CD4-positive, alpha-beta T cell treated with Interleukin-4 for 1 hour (primary cell): ENCODE measurements around the gene RRM2.

Experiments used
- DNase-seq, 2 donors: peaks; one replicate each; pipeline ENCODE4 v3.0.0-alpha.2; 2020 to 2022

RRM2 gene

GRCh38 chr2:10159086-10159485 lies 36.5 kb downstream of the RRM2 start:
- DNase-seq, result no peak

- DNase-seq, result no peak
These were observed 37.1 kb downstream of the RRM2 start for GRCh38 chr2:10159581-10160131.

GRCh38 chr2:10160203-10160955 lies 37.8 kb downstream of the RRM2 start:
- DNase-seq, result no peak

DNA sequence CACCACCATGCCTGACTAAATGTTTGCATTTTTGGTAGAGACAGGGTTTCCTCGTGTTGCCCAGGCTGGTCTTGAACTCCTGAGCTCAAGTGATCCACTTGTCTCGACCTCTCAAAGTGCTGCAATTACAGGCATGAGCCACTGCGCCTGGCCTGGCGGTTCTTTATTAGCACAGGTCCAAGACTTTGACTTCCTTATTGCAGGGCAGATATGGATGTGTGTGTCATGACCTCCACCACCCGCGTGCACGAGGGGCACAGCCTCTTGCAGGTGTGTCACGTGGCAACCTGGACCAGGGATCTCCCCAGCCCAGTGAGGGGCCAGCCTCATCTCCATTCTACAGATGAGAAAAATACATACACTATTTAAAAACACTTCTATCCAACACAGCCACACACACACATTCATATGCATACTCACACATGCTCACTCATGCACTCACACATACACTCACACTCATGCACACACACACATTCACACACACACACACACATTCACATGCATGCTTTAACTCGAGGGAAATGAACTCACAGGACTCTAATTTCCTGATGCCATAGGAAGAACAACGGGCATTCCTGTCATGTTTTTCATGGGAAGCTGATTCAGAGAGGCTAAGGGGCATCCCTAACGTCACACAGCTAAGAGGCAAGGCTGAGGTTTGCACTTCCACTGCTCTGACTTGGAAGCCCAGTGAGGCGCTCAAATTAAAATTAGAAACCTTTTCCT lies 38.8 kb downstream of the RRM2 start:
- DNase-seq, result no peak

DNA sequence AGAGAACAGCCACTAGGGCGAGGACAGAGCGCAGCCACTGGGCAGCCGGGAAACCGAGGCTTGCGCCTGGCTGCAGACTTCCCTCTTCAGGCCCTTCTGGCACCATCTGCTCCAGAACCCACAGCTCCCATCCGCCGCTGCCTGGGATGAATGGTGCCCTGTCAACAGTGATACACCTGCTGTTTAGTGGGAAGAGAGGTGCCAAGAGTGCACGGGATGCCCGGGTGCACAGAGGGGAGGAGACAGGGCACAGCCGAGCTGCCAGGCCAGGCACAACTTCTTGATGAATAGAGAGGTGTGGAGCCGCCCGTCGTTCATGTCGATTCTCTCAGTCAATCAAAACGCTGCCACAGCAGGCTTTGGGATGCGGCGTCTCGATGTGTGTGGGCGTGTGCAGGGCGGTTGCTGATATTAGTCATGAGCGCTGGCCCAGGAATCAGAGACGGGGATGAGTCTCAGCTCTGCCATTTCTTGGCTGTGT lies 39.5 kb downstream of the RRM2 start:
- no peak for DNase-seq

DNA sequence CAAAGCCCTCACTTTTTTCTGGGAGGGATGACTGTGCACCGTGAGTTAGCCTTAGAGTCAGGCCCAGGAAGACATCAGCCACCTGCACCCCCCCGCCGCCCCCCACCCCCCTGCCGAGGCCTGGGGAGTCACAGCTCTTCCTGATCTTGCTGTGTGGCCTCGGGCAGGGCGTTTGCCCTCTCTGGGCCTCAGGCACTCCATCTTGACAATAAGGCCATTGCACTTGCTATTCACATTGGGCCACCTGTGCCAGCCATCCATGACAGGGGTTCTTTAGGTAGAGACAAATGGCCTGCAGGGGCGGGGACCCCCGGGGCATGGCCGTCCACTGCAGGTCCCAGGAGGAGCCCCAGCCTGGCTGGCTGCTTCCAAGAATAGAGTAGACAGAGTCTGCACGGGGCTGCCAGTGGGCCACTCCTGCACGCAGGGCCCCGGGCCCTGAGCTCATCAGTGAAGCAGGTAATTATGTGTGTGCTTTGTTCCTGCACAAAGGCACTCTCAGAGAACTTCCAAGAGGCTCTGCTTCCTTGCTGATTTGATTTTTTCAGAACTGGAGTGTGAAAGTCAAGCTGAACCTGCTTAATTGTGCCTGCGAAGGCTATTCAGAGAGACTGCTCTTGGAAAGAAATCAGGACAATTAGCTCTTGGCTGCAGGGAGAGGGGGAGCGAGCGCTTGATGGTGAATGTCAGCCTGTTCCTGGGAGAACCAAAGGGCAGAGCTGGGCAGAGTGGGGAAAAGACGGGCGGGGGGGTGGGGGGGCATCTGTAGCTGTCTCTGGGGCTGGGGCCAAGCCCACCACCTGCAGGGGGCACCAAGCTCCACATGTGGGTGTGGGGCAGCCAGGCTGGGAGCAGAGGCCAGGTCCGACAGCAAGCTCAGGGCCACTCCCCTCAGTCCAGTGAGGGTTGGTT lies 40.3 kb downstream of the RRM2 start:
- no peak for DNase-seq

DNA sequence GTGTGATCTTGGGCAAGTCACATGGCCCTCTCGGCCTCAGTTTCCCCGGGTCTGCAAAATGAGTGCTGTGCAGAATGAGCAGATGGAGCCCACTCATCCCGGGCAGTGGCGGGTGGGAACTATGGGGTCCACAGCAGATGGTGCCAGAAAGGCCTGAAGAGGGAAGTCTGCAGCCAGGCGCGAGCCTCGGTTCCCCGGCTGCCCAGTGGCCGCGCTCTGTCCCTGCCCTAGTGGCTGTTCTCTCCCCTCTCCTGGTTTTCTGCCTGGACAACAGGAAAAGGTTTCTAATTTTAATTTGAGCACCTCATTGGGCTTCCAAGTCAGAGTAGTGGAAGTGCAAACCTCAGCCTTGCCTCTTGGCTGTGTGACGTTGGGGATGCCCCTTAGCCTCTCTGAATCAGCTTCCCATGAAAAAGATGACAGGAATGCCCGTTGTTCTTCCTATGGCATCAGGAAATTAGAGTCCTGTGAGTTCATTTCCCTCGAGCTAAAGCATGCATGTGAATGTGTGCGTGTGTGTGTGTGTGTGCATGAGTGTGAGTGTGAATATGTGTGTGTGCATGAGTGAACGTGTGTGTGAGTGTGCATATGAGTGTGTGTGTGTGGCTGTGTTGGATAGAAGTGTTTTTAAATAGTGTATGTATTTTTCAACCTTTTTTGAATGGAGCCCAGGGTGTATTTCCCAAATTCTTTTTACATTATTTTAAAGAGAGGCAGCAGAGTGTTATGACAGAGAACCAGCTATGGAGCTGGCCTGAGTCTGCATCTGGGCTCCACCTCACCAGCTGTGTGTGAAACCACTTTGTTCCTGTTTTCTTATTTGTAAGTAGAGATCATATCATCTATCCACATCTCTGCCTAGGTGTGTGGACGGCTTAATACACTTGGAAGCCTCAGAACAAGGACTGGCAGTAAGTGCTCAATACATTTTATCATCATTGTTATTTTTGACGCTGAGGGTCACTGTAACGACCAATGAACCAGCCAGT lies 41.3 kb downstream of the RRM2 start:
- DNase-seq, result no peak

DNA sequence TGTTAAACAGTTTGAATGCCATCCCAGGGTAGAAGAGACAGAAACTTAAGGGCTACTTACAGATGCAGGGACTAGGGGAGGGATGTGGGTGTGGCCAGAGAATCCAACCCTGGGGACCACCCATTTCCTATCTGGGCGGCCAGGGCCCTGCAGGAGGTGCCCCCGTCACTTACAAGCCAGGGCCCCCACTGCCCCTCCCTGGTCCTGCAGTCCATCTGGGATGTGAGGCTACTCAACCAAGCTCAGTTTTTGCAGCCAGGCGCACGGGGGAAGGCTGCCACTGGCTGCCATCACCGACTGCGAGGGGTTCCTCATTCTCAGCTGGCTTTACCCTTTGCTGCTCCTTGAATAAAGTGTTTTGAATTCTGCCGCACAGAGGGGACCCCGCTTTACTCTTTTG lies 42.1 kb downstream of the RRM2 start:
- DNase-seq, result no peak

GRCh38 chr2:10165282-10165681 lies 42.7 kb downstream of the RRM2 start:
- DNase-seq, result no peak

DNA sequence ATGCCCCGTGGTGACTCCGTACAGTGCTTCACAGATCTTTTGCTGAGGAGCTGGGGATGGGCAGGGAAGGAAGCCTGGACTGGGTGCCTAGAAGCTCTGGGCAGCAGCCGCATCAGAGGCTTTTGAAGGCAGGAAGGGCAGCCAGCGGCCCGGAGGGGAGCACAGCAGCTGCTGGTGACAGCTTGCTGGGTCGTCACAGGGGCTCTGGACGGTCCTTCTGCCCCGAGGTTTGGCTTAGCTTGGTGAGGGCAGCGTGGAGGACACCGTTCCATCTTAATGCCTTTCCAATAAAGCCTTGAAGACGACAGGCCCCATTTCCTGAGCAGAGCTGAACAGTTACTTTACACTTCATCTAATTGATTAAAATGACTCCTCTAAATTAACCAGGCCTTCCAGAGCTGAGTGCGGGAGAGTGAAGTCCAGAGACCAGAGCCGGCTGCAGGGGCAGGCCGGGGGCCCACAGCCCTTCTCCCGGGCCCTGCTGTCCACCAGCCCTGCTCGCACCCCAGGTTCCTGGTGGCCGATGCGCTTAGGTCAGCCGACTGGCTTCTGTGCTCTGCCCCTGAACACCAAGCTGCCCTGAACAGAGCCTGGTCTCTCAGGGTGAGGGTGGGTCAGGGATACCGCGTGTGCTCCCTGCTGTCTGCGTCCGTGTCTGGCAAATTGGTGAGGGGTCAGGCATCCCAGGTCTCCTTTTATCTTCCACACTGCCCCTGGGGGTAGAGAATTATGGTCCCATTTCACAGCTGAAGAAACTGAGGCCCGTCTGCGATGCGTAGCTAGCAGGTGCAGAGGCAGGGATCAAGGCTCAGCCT lies 43.5 kb downstream of the RRM2 start:
- no peak for DNase-seq

- DNase-seq, result no peak
These were observed 44.2 kb downstream of the RRM2 start for GRCh38 chr2:10166676-10167292.

DNA sequence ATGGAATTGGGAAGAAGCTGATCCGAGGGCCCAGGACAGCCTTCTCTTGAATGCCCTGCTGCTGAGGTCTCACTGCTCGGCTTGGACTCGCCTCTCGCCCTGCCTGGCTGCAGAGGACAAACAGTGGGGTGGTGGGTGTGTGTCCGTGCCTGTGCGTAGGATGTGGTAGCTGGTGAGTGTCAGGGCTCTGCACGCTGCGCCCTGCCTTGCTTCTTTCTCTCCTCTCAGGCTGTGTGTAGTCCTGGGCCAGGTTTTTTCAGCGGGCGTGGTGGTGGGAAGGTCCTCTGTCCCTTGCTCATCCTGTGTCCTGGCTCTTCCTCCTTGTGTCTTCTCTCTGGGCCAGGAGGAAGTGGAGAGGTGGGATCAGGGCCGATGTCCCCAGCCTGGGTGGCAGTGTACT lies 44.8 kb downstream of the RRM2 start:
- DNase-seq, result no peak

DNA sequence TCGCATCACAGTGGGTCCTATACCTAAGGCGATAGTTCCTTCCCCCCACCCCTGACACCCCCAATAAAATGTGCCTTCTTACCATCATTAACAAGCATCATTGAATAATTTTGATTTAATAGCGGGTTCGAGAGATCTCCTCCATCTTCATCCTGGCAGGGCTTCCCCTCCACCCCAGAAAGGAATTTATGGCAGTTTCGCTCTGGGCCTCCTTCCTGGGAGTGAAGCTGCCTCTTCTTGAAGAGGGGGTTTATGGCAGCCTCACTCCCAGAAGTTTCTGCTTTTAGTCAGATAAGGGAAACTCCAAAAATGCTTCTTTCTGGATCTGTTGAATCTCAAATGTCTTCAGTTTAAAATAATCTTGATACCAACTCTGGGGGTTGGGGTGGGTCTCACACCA lies 45.7 kb downstream of the RRM2 start:
- no peak for DNase-seq

- no peak for DNase-seq
These were observed 46.6 kb downstream of the RRM2 start for GRCh38 chr2:10169053-10169578.

GRCh38 chr2:10169581-10169980 lies 47.0 kb downstream of the RRM2 start:
- no peak for DNase-seq

DNA sequence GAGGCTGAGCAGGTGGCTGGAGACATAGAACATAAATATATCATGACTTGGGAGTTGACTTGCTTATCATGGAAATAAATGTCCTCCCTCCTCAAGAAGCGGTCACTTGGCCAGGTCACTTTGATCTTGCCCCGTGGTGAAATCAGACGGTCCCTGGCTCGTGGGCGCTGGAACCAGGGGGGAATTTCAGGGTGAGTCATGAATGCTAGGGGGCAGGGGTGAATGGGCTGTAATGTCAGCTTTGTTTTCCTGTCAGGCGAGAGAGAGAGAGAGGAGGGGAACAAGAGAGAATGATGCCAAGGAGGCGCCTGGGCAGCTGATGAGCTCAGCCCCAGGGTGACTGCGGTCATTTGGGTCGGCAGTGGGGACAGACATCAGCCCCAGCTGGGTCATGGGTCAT lies 47.7 kb downstream of the RRM2 start:
- DNase-seq, result no peak

- DNase-seq, result no peak
These were observed 48.7 kb downstream of the RRM2 start for GRCh38 chr2:10171006-10171800.

DNA sequence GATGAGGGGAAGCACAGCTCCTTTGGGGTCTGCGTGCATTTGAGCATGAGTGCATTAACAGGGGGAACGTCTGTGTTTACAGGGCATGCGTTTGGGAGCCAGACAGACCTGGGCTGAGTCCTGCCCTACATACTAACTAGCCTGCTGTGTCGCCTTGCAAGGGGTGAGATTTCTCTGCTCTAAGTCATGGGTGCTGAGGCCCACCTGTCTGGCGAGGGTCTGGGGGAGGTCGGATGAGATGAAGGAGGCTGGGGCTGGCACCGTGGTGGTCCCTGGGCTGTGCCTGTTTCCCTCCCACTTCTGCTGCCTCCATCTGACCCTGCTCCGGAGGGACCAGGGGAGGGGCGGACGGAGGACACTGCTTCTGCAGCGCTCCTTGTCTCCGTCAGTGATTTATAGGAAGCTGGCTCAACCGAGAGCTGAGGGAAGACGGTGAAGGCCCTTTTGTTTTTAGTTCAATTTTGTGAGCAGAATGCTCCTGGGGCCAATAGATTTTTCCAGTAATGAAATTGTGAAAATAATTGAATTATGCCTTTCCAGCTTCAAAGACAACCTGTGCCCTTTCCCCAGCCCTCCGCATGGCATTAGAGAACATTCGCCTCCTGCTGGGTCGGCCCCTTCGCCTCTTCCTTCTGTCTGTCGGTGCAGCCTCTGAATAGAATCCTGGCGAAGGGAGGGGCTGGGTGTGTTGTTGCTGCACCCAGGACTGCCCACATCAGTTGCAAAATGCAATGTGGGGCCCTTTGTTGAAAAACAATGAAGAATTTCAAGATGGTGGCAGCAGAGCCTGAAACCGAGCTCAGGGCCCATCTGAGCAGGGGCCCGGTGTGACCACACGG lies 49.7 kb downstream of the RRM2 start:
- DNase-seq, result no peak
